HFFc6 (cell line): ENCODE data around the gene SNAP91. TPM values are rescaled to one million over a fixed set of nuclear protein-coding genes. Genes with fewer than 3 reads are reported as not detected.
"Not testable (repeated sequence)": the region's sequence is repeated elsewhere in the genome, so short reads cannot be mapped to it uniquely, and the experiment has no call there.

Experiments used
- DNase-seq: peaks from one replicate; pipeline ENCODE4 v3.0.0-alpha.2; 2018
- H3K27ac Mint-ChIP-seq: 2 replicates; pipeline ENCODE4 v1.8.0; 2020; ENCODE audit warnings: mild to moderate bottlenecking, mixed read lengths
- H3K27me3 Mint-ChIP-seq: 2 replicates; pipeline ENCODE4 v1.8.0; 2021; ENCODE audit warnings: mild to moderate bottlenecking, moderate library complexity, mixed read lengths; ENCODE audit not compliant: insufficient read depth
- H3K36me3 Mint-ChIP-seq: 2 replicates; pipeline ENCODE4 v1.8.0; 2021; ENCODE audit warnings: low read depth, mixed read lengths
- H3K4me1 Mint-ChIP-seq: 2 replicates; pipeline ENCODE4 v1.8.0; 2020; ENCODE audit warnings: low read depth, mixed read lengths
- H3K4me3 Mint-ChIP-seq: 2 replicates; pipeline ENCODE4 v1.8.0; 2020; ENCODE audit warnings: mild to moderate bottlenecking, moderate library complexity, mixed read lengths
- H3K9me3 Mint-ChIP-seq: 2 replicates; pipeline ENCODE4 v1.8.0; 2020; ENCODE audit warnings: mild to moderate bottlenecking, mixed read lengths
- total RNA-seq, 6 experiments: library from RNA; stranded (reverse); fragmentation: NEBNext Ultra II Directional; extraction: Animal tissue kit (Norgen Biotek cat#: 25700); gene quantifications; 2 replicates in 1 of 6; 3 replicates in 5 of 6; pipeline ENCODE4 v1.2.3, GENCODE V29; 2021
- TF ChIP-seq, protein P1 (sequence below): fragments of 200-600 bp; sonication (generic); IDR thresholded peaks from 2 replicates; pipeline ENCODE4 v1.5.0; 2021; ENCODE audit warnings: antibody characterized with exemption, mild to moderate bottlenecking

SNAP91 gene
- total RNA-seq, 6 experiments from 2014 or later, result not detected

DNA sequence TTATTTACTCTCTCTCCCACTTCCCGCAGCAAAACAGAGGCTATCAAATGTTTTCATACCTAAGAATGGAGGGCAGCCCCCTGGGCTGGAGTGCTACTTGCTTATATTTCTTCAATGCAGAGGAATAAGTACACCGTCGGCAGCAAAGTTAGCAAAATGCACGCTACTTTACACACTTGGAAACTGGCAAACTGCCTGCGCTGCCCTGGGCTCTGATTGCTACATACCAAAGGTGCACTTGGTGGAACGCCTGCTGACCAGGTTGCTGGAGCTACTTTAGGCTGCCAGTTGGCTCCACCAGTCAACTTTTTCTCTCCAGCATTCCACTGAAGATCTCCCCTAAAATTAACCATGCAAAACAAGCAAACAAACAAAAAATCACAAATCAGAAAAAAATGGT lies 134.1 kb downstream of the SNAP91 start:
- Mint-ChIP-seq H3K36me3 (no peaks in the 10 kb centered on the region), H3K27me3 (no peaks in the 10 kb centered on the region), H3K4me3 (no peak overlapping the region), H3K4me1 (peaks cover 6% of the 10 kb centered on the region), H3K27ac (no peak overlapping the region), H3K9me3 (no peaks in the 10 kb centered on the region)
- no peak for DNase-seq
- TF ChIP-seq, protein P1, sequence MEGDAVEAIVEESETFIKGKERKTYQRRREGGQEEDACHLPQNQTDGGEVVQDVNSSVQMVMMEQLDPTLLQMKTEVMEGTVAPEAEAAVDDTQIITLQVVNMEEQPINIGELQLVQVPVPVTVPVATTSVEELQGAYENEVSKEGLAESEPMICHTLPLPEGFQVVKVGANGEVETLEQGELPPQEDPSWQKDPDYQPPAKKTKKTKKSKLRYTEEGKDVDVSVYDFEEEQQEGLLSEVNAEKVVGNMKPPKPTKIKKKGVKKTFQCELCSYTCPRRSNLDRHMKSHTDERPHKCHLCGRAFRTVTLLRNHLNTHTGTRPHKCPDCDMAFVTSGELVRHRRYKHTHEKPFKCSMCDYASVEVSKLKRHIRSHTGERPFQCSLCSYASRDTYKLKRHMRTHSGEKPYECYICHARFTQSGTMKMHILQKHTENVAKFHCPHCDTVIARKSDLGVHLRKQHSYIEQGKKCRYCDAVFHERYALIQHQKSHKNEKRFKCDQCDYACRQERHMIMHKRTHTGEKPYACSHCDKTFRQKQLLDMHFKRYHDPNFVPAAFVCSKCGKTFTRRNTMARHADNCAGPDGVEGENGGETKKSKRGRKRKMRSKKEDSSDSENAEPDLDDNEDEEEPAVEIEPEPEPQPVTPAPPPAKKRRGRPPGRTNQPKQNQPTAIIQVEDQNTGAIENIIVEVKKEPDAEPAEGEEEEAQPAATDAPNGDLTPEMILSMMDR, result no peak

DNA sequence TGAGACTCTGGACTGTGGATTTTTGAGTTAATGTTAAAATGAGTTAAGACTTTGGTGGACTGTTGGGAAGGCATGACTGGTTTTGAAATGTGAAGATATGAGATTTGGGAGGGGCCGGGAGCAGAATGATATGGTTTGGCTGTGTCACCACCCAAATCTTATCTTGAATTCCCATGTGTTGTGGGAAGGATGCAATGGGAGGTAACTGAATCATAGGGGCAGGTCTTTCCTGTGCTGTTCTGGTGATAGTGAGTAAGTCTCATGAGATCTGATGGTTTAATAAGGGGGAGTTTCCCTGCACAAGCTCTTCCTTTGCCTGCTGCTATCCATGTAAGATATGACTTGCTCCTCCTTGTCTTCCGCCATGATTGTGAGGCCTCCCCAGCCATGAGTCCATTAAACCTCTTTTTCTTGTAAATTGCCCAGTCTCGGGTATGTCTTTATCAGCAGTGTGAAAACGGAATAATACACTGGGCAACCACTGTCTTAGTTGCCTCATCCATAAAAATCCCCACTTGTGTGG lies 137.2 kb downstream of the SNAP91 start:
- H3K27me3 Mint-ChIP-seq, H3K4me3 Mint-ChIP-seq: not testable (repeated sequence)

DNA sequence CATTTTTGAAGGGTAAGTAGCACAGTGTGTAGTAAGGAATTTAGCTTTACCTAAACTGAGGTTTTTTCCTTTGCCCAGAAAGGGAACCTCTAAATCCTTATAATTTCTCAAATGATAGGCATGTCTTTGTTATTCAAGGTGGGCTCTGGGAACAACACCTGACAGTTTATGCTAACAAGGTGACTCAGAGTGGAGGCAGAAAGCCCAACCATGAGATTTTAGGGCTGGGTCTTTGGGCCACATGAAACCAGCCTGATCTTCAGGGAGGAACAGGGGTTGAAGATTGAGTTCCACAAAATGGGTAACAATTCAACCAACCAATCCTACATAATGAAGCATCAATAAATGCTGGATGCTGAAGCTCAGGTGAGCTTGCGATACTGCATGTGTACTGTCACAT lies 149.9 kb downstream of the SNAP91 start:
- Mint-ChIP-seq H3K36me3 (no peaks in the 10 kb centered on the region), H3K27ac (no peak overlapping the region), H3K9me3 (no peaks in the 10 kb centered on the region), H3K4me1 (no peaks in the 10 kb centered on the region), H3K27me3 (peaks cover 2% of the 10 kb centered on the region), H3K4me3 (no peak overlapping the region)
- DNase-seq, result no peak
- TF ChIP-seq, protein P1, result no peak

More for the DNA sequence above, 137.2 kb downstream of the SNAP91 start:
- H3K4me1 Mint-ChIP-seq, H3K27ac Mint-ChIP-seq, DNase-seq, H3K9me3 Mint-ChIP-seq, H3K36me3 Mint-ChIP-seq: not testable (repeated sequence)

DNA sequence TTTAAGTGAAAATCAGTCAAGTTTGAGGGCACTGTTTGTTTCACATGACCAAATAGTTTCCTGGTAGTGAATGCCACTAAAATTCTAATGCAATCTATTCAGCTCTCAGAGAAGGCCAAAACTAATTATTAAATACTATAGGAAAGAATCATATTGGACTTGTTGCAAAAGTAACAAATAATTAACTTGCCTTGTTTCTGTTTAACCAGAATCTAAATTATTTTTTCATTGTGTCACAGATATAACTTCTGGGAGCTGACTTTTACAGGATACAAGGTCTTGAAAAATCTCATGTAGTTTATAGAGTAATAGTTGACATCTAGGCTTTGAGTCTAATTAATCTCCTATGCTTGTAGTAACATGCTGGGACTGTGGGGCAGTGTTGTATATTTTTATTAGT lies 152.0 kb downstream of the SNAP91 start:
- H3K36me3 Mint-ChIP-seq, result no peaks in the 10 kb centered on the region

DNA sequence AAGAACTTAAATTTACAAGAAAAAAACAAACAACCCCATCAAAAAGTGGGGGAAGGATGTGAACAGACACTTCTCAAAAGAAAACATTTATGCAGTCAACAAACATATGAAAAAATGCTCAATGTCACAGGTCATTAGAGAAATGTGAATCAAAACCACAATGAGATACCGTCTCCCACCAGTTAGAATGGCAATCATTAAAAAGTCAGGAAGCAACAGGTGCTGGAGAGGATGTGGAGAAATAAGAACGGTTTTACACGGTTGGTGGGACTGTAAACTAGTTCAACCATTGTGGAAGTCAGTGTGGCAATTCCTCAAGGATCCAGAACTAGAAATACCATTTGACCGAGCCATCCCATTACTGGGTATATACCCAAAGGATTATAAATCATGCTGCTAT lies 157.2 kb downstream of the SNAP91 start:
- not testable (repeated sequence) for H3K4me3 Mint-ChIP-seq, DNase-seq, H3K9me3 Mint-ChIP-seq, H3K27me3 Mint-ChIP-seq, H3K4me1 Mint-ChIP-seq, H3K27ac Mint-ChIP-seq, H3K36me3 Mint-ChIP-seq

More for the DNA sequence above, 152.0 kb downstream of the SNAP91 start:
- Mint-ChIP-seq H3K4me1 (no peaks in the 10 kb centered on the region), H3K9me3 (no peaks in the 10 kb centered on the region), H3K4me3 (no peak overlapping the region), H3K27ac (no peak overlapping the region), H3K27me3 (peaks cover 2% of the 10 kb centered on the region)
- TF ChIP-seq, protein P1, result no peak
- no peak for DNase-seq

DNA sequence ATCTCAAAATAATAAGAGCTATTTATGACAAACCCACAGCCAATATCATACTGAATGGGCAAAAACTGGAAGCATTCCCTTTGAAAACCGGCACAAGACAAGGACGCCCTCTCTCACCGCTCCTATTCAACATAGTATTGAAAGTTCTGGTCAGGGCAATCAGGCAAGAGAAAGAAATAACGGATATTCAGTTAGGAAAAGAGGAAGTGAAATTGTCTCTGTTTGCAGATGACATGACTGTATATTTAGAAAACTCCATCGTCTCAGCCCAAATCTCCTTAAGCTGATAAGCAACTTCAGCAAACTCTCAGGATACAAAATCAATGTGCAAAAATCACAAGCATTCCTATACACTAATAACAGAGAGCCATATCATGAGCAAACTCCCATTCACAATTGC lies 158.4 kb downstream of the SNAP91 start:
- H3K36me3 Mint-ChIP-seq, H3K4me1 Mint-ChIP-seq, H3K4me3 Mint-ChIP-seq, DNase-seq, H3K27me3 Mint-ChIP-seq, H3K27ac Mint-ChIP-seq, H3K9me3 Mint-ChIP-seq: not testable (repeated sequence)

DNA sequence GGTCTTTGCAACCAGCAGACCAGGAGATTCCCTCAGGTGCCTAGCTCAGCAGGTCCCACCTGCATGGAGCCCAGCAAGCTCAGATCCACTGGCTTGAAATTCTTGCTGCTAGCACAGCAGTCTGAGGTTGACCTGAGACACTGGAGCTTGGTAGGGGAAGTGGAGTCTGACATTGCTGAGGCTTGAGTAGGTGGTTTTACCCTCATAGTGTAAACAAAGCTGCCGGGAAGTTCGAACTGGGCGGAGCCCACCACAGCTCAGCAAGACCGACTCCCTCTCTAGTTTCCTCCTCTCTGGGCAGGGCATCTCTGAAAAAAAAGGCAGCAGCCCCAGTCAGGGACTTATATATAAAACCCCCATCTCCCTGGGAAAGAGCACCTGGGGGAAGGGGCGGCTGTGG lies 162.3 kb downstream of the SNAP91 start:
- Mint-ChIP-seq H3K36me3 (no peaks in the 10 kb centered on the region), H3K27me3 (peaks cover 12% of the 10 kb centered on the region), H3K4me1 (no peaks in the 10 kb centered on the region), H3K27ac (no peak overlapping the region), H3K9me3 (peaks cover 4% of the 10 kb centered on the region; the same call in 1 of the 2 replicates), H3K4me3 (no peak overlapping the region)
- no peak for DNase-seq
- TF ChIP-seq, protein P1, result no peak
